ENCODE results near the gene TGFB2. TPM values are rescaled to one million over a fixed set of nuclear protein-coding genes. Genes with fewer than 3 reads are reported as not detected.
A peak's percentile ranks its signal among the peaks of the same experiment; 100 is the strongest.

TGFB2 gene
- total RNA-seq, 1 donor, result 13.4 TPM

- no peak overlapping the region for H3K4me3 ChIP-seq (ENCODE audit: insufficient read depth, low read length)
- H3K27me3 ChIP-seq (ENCODE audit: insufficient read depth, low read length), result no peaks in the 10 kb centered on the region
- H3K4me1 ChIP-seq (ENCODE audit: insufficient read depth, low read length), result peaks cover 16% of the 10 kb centered on the region
- H3K36me3 ChIP-seq (ENCODE audit: insufficient read depth, low read length), result no peaks in the 10 kb centered on the region
- no peak overlapping the region for H2AFZ ChIP-seq (ENCODE audit: low read length)
- no peak overlapping the region for H3K4me2 ChIP-seq (ENCODE audit: insufficient read depth, low read length)
- DNase-seq (ENCODE audit: insufficient read length, low spot score, missing footprints), result no peak
- H3K27ac ChIP-seq (ENCODE audit: low read depth, low read length), result peak overlapping the region; percentile 17
- H3K79me2 ChIP-seq (ENCODE audit: insufficient read depth, low read length), result peaks cover 5% of the 10 kb centered on the region
- TF ChIP-seq CTCF (IDR thresholded peaks at IDR 0.05; ENCODE audit: extremely low read depth, low read depth, low read length), result no peak
- no peaks in the 10 kb centered on the region for H4K20me1 ChIP-seq (ENCODE audit: insufficient read depth, low read length)
- H3K9me3 ChIP-seq (ENCODE audit: low read depth, low read length), result no peaks in the 10 kb centered on the region
These were observed 76.4 kb downstream of the TGFB2 start for GRCh38 chr1:218421531-218421930.

DNA sequence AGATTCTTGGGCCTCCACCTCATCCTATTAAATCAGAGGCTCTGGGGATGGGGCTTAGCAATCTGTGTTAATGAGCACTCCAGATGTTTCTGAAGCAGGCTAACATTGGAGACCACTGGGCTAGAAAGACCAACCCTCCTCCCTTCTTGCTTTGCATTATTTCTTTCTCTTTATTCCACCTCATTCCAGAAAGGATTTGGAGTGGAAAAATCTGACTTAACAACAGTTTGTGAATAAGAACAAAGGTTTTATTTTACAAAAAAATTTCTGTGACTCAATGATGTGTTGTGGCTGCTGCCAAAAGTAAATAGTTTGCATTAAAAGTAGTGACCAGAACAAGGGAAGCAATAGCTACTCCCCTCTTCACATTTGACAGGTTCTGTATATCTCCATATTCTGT lies 79.4 kb downstream of the TGFB2 start:
- no peaks in the 10 kb centered on the region for H4K20me1 ChIP-seq (ENCODE audit: insufficient read depth, low read length)
- no peaks in the 10 kb centered on the region for H3K27me3 ChIP-seq (ENCODE audit: insufficient read depth, low read length)
- H3K9me3 ChIP-seq (ENCODE audit: low read depth, low read length), result no peaks in the 10 kb centered on the region
- H2AFZ ChIP-seq (ENCODE audit: low read length), result no peak overlapping the region
- no peak for TF ChIP-seq CTCF (IDR thresholded peaks at IDR 0.05; ENCODE audit: extremely low read depth, low read depth, low read length)
- no peak overlapping the region for H3K4me2 ChIP-seq (ENCODE audit: insufficient read depth, low read length)
- no peak overlapping the region for H3K27ac ChIP-seq (ENCODE audit: low read depth, low read length)
- peaks cover 16% of the 10 kb centered on the region for H3K4me1 ChIP-seq (ENCODE audit: insufficient read depth, low read length)
- DNase-seq (ENCODE audit: insufficient read length, low spot score, missing footprints), result no peak
- peaks cover 8% of the 10 kb centered on the region for H3K79me2 ChIP-seq (ENCODE audit: insufficient read depth, low read length)
- H3K36me3 ChIP-seq (ENCODE audit: insufficient read depth, low read length), result no peaks in the 10 kb centered on the region
- no peak overlapping the region for H3K4me3 ChIP-seq (ENCODE audit: insufficient read depth, low read length)

DNA sequence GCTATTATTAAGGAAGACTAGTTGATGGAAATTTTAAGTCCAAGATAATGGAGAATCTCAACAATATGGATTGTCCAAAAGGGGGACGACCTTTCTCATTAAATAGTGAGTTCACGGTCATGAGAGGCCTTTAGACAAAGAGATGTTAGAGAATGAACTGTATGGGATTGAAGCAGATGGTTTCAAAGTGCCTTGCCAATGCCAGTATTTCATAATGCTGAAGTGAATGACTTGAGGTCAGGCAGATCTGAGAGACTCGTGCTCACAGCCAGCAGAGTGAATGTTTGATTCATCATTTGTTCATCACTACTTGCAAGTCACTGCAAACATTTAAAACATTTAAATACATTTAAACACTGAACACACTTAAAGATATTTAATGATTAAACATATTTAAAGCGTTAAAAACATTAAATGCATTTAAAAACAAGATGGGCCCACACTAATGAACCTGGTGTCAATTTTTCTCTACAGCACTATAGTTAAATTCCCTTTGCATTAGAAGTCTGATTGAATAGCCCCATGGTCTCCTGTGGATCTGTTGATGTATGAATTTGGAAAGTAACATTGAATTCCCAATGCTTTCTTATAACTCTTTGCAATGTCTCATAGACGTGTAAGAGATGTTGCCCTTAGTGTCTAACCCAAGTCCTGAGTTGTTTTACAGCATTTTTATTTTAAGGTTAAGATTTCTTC lies 80.7 kb downstream of the TGFB2 start:
- Histone ChIP-seq H3K4me3 (ENCODE audit: insufficient read depth, low read length) (no peak overlapping the region), H3K4me1 (ENCODE audit: insufficient read depth, low read length) (peaks cover 16% of the 10 kb centered on the region), H3K27ac (ENCODE audit: low read depth, low read length) (peak overlapping the region; percentile 82), H3K4me2 (ENCODE audit: insufficient read depth, low read length) (peak overlapping the region; percentile 36), H3K36me3 (ENCODE audit: insufficient read depth, low read length) (no peaks in the 10 kb centered on the region), H4K20me1 (ENCODE audit: insufficient read depth, low read length) (no peaks in the 10 kb centered on the region), H3K9me3 (ENCODE audit: low read depth, low read length) (no peaks in the 10 kb centered on the region), H2AFZ (ENCODE audit: low read length) (no peak overlapping the region), H3K79me2 (ENCODE audit: insufficient read depth, low read length) (peaks cover 4% of the 10 kb centered on the region), H3K27me3 (ENCODE audit: insufficient read depth, low read length) (no peaks in the 10 kb centered on the region)
- peak; percentile 68 for DNase-seq (ENCODE audit: insufficient read length, low spot score, missing footprints)
- no peak for TF ChIP-seq CTCF (IDR thresholded peaks at IDR 0.05; ENCODE audit: extremely low read depth, low read depth, low read length)

DNA sequence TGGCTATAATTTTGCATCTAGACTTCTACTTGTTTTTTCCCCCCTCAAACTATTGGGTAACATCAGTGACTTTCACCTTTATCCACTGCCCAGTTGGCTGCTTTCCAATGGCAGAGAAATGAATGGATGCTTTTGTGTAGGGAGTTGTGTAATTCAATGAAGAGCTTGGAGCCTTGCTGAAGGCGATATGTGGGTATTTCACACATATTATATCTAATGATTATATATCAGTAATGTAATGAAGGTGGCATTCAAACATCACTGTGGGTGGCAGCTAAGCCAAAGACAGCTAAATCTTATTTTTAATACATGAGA lies 81.2 kb downstream of the TGFB2 start:
- no peak overlapping the region for H3K4me2 ChIP-seq (ENCODE audit: insufficient read depth, low read length)
- H3K9me3 ChIP-seq (ENCODE audit: low read depth, low read length), result no peaks in the 10 kb centered on the region
- no peak for DNase-seq (ENCODE audit: insufficient read length, low spot score, missing footprints)
- peak overlapping the region; percentile 82 for H3K27ac ChIP-seq (ENCODE audit: low read depth, low read length)
- H3K79me2 ChIP-seq (ENCODE audit: insufficient read depth, low read length), result peaks cover 3% of the 10 kb centered on the region
- no peak overlapping the region for H2AFZ ChIP-seq (ENCODE audit: low read length)
- no peak for TF ChIP-seq CTCF (IDR thresholded peaks at IDR 0.05; ENCODE audit: extremely low read depth, low read depth, low read length)
- peaks cover 11% of the 10 kb centered on the region for H3K4me1 ChIP-seq (ENCODE audit: insufficient read depth, low read length)
- H3K27me3 ChIP-seq (ENCODE audit: insufficient read depth, low read length), result no peaks in the 10 kb centered on the region
- no peaks in the 10 kb centered on the region for H4K20me1 ChIP-seq (ENCODE audit: insufficient read depth, low read length)
- no peaks in the 10 kb centered on the region for H3K36me3 ChIP-seq (ENCODE audit: insufficient read depth, low read length)
- H3K4me3 ChIP-seq (ENCODE audit: insufficient read depth, low read length), result no peak overlapping the region
